HepG2 (cell line): ENCODE results near the gene PEX11G. TPM values are rescaled to one million over a fixed set of nuclear protein-coding genes. Genes with fewer than 3 reads are reported as not detected.

Experiments used
- BRD4 ChIP-seq: sonication (generic); formaldehyde crosslinking; IDR thresholded peaks from 2 replicates; pipeline ENCODE4 v1.4.0; 2020; ENCODE audit warnings: missing genetic modification reagents
- CHD4 ChIP-seq: fragments of 200-600 bp; sonication (generic); IDR thresholded peaks from 2 replicates; pipeline ENCODE4 v1.7.0; 2017; ENCODE audit warnings: mild to moderate bottlenecking, low read length, borderline replicate concordance
- DPF2 ChIP-seq: sonication (generic); formaldehyde crosslinking; IDR thresholded peaks from 2 replicates; pipeline ENCODE4 v1.4.0; 2020; ENCODE audit warnings: mild to moderate bottlenecking, low read depth, missing genetic modification reagents, borderline replicate concordance
- HCFC1 ChIP-seq: fragments of 150-350 bp; IDR thresholded peaks from 2 replicates; pipeline ENCODE4 v1.6.1; 2014; ENCODE audit warnings: low read depth, low read length
- IRX3 ChIP-seq: sonication (generic); formaldehyde crosslinking; IDR thresholded peaks from 2 replicates; pipeline ENCODE4 v1.8.1; 2023; ENCODE audit warnings: mild to moderate bottlenecking, low read depth, missing genetic modification reagents, borderline replicate concordance
- KLF15 ChIP-seq: sonication (generic); formaldehyde crosslinking; IDR thresholded peaks from 2 replicates; pipeline ENCODE4 v1.8.1; 2023; ENCODE audit warnings: borderline replicate concordance, mild to moderate bottlenecking, inconsistent platforms, missing genetic modification reagents, mixed read lengths
- MEIS2 ChIP-seq: sonication (generic); formaldehyde crosslinking; IDR thresholded peaks from 2 replicates; pipeline ENCODE4 v1.9.0; 2021; ENCODE audit warnings: mild to moderate bottlenecking, missing genetic modification reagents
- PAF1 ChIP-seq: IDR thresholded peaks from 2 replicates; pipeline ENCODE4 v1.6.1; 2016; ENCODE audit warnings: missing genetic modification reagents, missing compliant biosample characterization
- RBM39 ChIP-seq: fragments of 200-400 bp; formaldehyde crosslinking; IDR thresholded peaks from one replicate; pipeline ENCODE4 v1.6.1; 2018; ENCODE audit warnings: antibody characterized with exemption, mild to moderate bottlenecking, low read depth, low read length; ENCODE audit not compliant: poor library complexity, severe bottlenecking
- SMC3 ChIP-seq: IDR thresholded peaks from 2 replicates; pipeline ENCODE4 v1.6.1; 2011; ENCODE audit warnings: low read length, improper control_type of control experiment
- TBX2 ChIP-seq: sonication (generic); formaldehyde crosslinking; IDR thresholded peaks from 2 replicates; pipeline ENCODE4 v1.5.0; 2020; ENCODE audit warnings: missing genetic modification reagents, mild to moderate bottlenecking, borderline replicate concordance
- ZC3H4 ChIP-seq: sonication (generic); formaldehyde crosslinking; IDR thresholded peaks from 2 replicates; pipeline ENCODE4 v1.4.0; 2020; ENCODE audit warnings: missing genetic modification reagents, borderline replicate concordance
- ZZZ3 ChIP-seq: sonication (generic); formaldehyde crosslinking; IDR thresholded peaks from 2 replicates; pipeline ENCODE4 v1.4.0; 2020; ENCODE audit warnings: missing genetic modification reagents, mild to moderate bottlenecking, borderline replicate concordance
- polyA plus RNA-seq, 8 experiments: library from polyadenylated mRNA; depleted of rRNA in 3 of 8; stranded (reverse) in 7 of 8; unstranded in 1 of 8; fragments of >200 nt; fragmentation: Illumina TruSeq in 4 of 8; extraction: Trizol in 4 of 8; gene quantifications; 2 replicates each; pipeline versions ENCODE4 v1.2.1 to v1.2.3, GENCODE V29; 2011 to 2016; ENCODE audit warnings: low read depth in 4 of 8, missing spikeins in 1 of 8, mixed read lengths in 1 of 8; ENCODE audit not compliant: insufficient read depth in 1 of 8
- total RNA-seq, 5 experiments: library from RNA; depleted of rRNA; stranded (reverse); fragments of >200 nt; fragmentation: Illumina TruSeq; extraction: Trizol; gene quantifications; 2 replicates each; pipeline ENCODE4 v1.2.3, GENCODE V29; 2016; ENCODE audit warnings: low read depth in 1 of 5
- TF ChIP-seq, protein P1 (sequence below): sonication (generic); formaldehyde crosslinking; IDR thresholded peaks from 2 replicates; pipeline ENCODE4 v1.4.0; 2020; ENCODE audit warnings: missing genetic modification reagents
- TF ChIP-seq, protein P2 (sequence below): IDR thresholded peaks from 2 replicates; pipeline ENCODE4 v1.6.1; 2012; ENCODE audit warnings: inconsistent platforms
- TF ChIP-seq, protein P3 (sequence below): sonication (generic); formaldehyde crosslinking; IDR thresholded peaks from 2 replicates; pipeline ENCODE4 v1.4.0; 2020; ENCODE audit warnings: missing genetic modification reagents, borderline replicate concordance
- TF ChIP-seq, protein P4 (sequence below): sonication (generic); formaldehyde crosslinking; IDR thresholded peaks from 2 replicates; pipeline ENCODE4 v1.4.0; 2020; ENCODE audit warnings: mild to moderate bottlenecking, missing genetic modification reagents
- TF ChIP-seq, protein P5 (sequence below): IDR thresholded peaks from 2 replicates; pipeline ENCODE4 v1.6.1; 2016; ENCODE audit warnings: low read depth
- TF ChIP-seq, protein P6 (sequence below): sonication (generic); formaldehyde crosslinking; IDR thresholded peaks from 2 replicates; pipeline ENCODE4 v1.5.0; 2020; ENCODE audit warnings: mild to moderate bottlenecking, missing genetic modification reagents, borderline replicate concordance

PEX11G gene
- total and polyA plus RNA-seq, 2 of the 13 experiments (the other 11 are each of a cell fraction or from before 2014, with no cell fraction given), result not detected

DNA sequence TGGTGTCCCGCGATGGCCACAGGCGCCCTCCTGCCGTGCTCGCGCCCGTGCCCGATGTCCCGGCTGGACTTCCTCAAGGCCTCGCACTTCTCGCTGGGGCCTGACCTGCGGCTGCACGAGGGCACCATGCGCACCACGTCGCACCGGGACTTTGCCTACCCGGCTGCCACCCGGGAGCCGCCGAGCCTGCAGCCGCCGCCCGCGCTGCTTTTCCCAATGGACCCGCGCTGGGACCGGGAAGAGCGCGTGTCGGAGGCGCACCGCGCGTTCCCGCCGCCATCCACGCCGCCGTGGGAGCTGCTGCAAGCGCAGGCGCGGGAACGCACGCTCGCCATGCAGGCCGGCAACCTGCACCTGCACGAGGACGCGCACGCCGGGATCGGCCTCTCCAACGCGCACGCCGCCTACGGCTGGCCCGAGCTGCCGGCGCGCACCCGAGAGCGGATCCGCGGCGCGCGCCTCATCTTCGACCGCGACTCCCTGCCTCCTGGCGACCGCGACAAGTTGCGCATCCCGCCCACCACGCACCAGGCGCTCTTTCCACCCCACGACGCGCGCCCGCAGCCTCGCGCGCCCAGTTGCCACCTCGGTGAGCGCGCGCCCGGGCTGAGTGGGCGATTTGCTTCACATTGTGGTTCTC is 12.1 kb upstream of the PEX11G start (continued):
- TF ChIP-seq, protein P1, sequence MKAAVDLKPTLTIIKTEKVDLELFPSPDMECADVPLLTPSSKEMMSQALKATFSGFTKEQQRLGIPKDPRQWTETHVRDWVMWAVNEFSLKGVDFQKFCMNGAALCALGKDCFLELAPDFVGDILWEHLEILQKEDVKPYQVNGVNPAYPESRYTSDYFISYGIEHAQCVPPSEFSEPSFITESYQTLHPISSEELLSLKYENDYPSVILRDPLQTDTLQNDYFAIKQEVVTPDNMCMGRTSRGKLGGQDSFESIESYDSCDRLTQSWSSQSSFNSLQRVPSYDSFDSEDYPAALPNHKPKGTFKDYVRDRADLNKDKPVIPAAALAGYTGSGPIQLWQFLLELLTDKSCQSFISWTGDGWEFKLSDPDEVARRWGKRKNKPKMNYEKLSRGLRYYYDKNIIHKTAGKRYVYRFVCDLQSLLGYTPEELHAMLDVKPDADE (CRISPR knock-in tag), result no peak; the same call in 1 of the 2 replicates
- TF ChIP-seq, protein P2, sequence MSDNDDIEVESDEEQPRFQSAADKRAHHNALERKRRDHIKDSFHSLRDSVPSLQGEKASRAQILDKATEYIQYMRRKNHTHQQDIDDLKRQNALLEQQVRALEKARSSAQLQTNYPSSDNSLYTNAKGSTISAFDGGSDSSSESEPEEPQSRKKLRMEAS, result peak; percentile 91
- TF ChIP-seq, protein P3, sequence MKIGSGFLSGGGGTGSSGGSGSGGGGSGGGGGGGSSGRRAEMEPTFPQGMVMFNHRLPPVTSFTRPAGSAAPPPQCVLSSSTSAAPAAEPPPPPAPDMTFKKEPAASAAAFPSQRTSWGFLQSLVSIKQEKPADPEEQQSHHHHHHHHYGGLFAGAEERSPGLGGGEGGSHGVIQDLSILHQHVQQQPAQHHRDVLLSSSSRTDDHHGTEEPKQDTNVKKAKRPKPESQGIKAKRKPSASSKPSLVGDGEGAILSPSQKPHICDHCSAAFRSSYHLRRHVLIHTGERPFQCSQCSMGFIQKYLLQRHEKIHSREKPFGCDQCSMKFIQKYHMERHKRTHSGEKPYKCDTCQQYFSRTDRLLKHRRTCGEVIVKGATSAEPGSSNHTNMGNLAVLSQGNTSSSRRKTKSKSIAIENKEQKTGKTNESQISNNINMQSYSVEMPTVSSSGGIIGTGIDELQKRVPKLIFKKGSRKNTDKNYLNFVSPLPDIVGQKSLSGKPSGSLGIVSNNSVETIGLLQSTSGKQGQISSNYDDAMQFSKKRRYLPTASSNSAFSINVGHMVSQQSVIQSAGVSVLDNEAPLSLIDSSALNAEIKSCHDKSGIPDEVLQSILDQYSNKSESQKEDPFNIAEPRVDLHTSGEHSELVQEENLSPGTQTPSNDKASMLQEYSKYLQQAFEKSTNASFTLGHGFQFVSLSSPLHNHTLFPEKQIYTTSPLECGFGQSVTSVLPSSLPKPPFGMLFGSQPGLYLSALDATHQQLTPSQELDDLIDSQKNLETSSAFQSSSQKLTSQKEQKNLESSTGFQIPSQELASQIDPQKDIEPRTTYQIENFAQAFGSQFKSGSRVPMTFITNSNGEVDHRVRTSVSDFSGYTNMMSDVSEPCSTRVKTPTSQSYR (CRISPR knock-in tag), result no peak
- 0 out of 2 replicates have a peak, but pooled peaks have one; percentile 27 for TF ChIP-seq BRD4
- no peak for TF ChIP-seq DPF2 (CRISPR knock-in tag)
- peak; percentile 60; the same call in 1 of the 2 replicates for TF ChIP-seq KLF15 (CRISPR knock-in tag)
- TF ChIP-seq, protein P4, sequence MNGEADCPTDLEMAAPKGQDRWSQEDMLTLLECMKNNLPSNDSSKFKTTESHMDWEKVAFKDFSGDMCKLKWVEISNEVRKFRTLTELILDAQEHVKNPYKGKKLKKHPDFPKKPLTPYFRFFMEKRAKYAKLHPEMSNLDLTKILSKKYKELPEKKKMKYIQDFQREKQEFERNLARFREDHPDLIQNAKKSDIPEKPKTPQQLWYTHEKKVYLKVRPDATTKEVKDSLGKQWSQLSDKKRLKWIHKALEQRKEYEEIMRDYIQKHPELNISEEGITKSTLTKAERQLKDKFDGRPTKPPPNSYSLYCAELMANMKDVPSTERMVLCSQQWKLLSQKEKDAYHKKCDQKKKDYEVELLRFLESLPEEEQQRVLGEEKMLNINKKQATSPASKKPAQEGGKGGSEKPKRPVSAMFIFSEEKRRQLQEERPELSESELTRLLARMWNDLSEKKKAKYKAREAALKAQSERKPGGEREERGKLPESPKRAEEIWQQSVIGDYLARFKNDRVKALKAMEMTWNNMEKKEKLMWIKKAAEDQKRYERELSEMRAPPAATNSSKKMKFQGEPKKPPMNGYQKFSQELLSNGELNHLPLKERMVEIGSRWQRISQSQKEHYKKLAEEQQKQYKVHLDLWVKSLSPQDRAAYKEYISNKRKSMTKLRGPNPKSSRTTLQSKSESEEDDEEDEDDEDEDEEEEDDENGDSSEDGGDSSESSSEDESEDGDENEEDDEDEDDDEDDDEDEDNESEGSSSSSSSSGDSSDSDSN (CRISPR knock-in tag), result no peak
- TF ChIP-seq, protein P5, sequence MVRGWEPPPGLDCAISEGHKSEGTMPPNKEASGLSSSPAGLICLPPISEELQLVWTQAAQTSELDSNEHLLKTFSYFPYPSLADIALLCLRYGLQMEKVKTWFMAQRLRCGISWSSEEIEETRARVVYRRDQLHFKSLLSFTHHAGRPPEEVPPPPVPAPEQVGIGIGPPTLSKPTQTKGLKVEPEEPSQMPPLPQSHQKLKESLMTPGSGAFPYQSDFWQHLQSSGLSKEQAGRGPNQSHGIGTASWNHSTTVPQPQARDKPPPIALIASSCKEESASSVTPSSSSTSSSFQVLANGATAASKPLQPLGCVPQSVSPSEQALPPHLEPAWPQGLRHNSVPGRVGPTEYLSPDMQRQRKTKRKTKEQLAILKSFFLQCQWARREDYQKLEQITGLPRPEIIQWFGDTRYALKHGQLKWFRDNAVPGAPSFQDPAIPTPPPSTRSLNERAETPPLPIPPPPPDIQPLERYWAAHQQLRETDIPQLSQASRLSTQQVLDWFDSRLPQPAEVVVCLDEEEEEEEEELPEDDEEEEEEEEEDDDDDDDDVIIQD, result no peak
- TF ChIP-seq, protein P6, sequence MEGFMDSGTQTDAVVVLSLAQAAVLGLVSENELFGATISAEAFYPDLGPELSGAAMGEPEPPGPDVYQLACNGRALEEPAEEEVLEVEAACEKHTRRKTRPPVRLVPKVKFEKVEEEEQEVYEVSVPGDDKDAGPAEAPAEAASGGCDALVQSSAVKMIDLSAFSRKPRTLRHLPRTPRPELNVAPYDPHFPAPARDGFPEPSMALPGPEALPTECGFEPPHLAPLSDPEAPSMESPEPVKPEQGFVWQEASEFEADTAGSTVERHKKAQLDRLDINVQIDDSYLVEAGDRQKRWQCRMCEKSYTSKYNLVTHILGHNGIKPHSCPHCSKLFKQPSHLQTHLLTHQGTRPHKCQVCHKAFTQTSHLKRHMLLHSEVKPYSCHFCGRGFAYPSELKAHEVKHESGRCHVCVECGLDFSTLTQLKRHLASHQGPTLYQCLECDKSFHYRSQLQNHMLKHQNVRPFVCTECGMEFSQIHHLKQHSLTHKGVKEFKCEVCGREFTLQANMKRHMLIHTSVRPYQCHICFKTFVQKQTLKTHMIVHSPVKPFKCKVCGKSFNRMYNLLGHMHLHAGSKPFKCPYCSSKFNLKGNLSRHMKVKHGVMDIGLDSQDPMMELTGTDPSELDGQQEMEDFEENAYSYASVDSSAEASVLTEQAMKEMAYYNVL (CRISPR knock-in tag), result peak; percentile 24; the same call in 1 of the 2 replicates
- no peak for TF ChIP-seq ZZZ3 (CRISPR knock-in tag)
- no peak for TF ChIP-seq PAF1 (CRISPR knock-in tag)
- no peak for TF ChIP-seq ZC3H4 (CRISPR knock-in tag)
- no peak for TF ChIP-seq CHD4
- TF ChIP-seq HCFC1, result no peak
- peak; percentile 90 for TF ChIP-seq IRX3 (CRISPR knock-in tag)
- peak; percentile 60; the same call in 1 of the 2 replicates for TF ChIP-seq TBX2 (CRISPR knock-in tag)
- TF ChIP-seq RBM39, result no peak
- TF ChIP-seq SMC3, result no peak
- no peak for TF ChIP-seq MEIS2 (CRISPR knock-in tag)
